Stimulated activated CD4-positive, alpha-beta T cell treated with anti-CD3 and anti-CD28 coated beads, Interleukin-1b, Interleukin-23, amount 100 ng/mL, for 4 hours (primary cell): ENCODE data around the gene ATG5.
"Not testable (repeated sequence)": the region's sequence is repeated elsewhere in the genome, so short reads cannot be mapped to it uniquely, and the experiment has no call there.

Source experiments
- DNase-seq, 2 donors: peaks; one replicate each; pipeline ENCODE4 v3.0.0-alpha.2; 2020; ENCODE audit warnings: low read depth in 2 of 2

ATG5 gene

GRCh38 chr6:106257195-106257594 is 68.4 kb downstream of the ATG5 start:
- no peak for DNase-seq

DNA sequence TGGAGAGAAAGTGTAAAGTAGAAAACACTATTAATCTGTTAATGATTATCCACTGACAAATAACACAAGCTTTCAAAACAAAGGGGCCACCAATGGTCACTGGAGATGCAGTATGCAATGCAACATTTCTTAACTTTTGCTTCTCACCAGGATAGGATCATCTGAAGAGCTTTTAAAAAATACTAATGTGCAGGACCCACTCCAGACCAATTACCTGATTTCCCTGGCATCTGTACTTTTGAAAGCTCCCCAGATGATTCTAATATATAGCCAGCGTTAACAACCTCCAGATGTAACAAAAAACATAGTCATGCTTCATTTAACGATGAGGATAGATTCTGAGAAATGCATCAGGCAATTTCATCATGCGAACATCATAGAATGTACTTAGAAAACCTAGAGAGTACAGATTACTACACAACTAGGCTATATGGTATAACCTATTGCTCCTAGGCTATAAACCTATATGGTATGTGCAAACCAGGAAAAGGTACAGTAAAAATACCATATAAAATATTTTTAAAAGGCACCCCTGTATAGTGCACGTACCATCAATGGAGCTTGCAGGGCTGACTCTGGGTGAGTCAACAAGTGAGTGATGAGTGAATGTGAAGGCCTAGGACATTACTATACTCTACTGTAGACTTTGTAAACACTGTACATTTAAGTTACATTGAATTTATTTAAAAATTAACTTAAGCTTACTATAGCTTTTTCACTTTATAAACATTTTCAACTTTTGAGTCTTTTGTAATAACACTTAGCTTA is 69.2 kb downstream of the ATG5 start:
- DNase-seq, result no peak

DNA sequence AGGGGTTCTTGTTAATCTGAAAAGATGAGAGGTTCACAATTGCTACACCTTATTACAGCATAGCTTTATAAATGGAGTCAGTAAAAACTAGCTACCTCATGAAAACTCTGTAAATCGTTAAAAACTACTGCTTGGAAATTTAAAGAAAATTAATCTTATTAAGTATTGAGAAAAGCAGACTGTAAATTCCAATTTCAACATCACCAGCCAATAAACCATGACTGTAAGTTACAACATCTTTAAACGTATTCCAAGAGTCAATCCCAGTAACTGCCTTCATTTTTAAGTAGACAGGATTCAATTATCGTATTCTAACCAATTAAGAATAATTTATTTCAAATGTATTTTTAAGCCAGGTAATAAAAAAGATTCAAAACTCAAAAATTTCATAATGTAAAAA is 70.3 kb downstream of the ATG5 start:
- no peak for DNase-seq

GRCh38 chr6:106254636-106255035 is 70.9 kb downstream of the ATG5 start:
- DNase-seq, result no peak

GRCh38 chr6:106253731-106254130 is 71.8 kb downstream of the ATG5 start:
- no peak for DNase-seq

GRCh38 chr6:106253172-106253571 is 72.4 kb downstream of the ATG5 start:
- DNase-seq, result no peak

DNA sequence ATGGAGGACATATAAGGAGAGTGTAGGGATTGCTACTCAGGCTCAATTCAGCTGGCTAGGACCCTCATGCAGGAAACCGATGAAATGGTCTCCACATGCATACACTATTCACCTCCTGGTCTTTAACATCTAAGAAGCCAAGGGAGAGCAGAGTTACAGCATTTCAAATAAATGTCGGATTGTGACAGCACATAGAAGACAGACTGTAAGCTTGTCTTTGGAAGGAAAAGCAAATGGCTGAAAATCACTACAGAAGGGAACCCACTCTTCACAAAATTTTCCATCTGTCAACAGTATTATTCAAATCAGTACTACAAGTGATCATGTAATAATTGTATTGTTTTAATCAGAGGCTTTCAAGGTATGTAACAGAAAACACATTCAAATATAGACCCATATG is 72.9 kb downstream of the ATG5 start:
- DNase-seq, result no peak

DNA sequence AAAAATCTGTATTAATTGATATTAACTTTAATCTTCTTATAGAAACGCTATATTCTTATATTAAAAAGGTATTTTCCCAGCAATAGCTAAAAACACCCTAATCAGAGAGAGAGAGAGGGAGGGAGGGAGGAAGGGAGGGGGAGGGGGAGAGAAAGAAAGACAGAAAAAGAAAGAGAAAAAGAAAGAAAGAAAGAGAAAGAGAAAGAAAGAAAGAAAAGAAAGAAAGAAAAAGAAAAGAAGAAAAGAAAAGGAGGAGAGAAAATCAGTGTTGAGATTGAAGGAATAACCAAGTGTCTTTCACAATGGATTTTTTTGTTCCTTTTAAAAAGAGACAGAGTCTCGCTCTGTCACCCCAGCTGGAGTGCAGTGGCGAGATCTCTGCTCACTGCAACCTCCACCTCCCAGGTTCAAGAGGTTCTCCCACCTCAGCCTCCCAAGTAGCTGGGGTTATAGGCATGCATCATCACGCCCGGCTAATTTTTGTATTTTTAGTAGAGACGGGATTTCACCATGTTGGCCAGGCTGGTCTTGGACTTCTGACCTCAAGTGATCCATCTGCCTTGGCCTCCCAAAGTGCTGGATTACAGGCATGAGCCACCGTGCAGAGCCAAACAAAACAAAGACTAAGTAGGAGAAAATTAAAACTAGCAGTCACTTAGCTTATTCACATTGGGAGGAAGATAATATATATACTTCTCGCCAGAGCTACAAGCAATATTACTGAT is 73.9 kb downstream of the ATG5 start:
- not testable (repeated sequence) for DNase-seq

- no peak for DNase-seq
Observed at GRCh38 chr6:106250953-106251352, 74.6 kb downstream of the ATG5 start.

GRCh38 chr6:106249658-106250057 is 75.9 kb downstream of the ATG5 start:
- no peak for DNase-seq

- no peak for DNase-seq
Observed at GRCh38 chr6:106247733-106248132, 77.8 kb downstream of the ATG5 start.

DNA sequence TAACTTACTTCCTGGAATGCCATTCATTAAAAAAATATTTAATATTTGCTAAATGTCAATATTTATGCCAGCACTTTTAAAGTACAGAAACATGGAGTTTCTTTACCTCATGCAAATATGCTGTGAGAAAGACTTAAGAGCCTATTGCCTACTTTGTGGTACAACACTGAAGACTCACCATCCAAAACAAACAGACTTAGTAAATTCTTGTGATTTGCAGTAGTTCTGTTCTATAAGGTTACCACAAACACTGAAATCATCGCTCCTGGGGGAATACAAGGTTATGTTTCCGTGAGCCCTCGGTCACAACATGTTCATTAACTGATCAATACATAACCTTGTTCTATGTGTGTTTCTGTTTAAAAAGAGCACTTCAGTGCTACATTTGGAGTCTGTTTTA is 78.3 kb downstream of the ATG5 start:
- no peak for DNase-seq

GRCh38 chr6:106244931-106245330 is 80.6 kb downstream of the ATG5 start:
- no peak for DNase-seq

GRCh38 chr6:106244521-106244920 is 81.0 kb downstream of the ATG5 start:
- DNase-seq, result no peak

DNA sequence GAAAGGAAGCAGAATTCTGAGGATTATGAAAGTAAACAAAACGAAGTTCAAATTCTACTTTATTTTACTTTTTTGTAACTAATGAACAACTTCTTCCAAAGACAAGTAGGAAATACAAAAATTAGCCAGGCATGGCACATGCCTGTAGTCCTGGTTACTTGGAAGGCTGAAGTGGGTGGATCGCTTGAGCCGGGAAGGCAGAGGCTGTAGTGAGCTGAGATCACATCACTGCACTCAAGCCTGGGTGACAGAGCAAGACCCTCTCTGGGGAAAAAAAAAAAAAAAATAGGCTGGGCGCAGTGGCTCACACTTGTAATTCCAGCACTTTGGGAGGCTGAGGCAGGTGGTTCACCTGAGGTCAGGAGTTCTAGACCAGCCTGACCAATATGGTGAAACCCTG is 82.3 kb downstream of the ATG5 start:
- no peak for DNase-seq

DNA sequence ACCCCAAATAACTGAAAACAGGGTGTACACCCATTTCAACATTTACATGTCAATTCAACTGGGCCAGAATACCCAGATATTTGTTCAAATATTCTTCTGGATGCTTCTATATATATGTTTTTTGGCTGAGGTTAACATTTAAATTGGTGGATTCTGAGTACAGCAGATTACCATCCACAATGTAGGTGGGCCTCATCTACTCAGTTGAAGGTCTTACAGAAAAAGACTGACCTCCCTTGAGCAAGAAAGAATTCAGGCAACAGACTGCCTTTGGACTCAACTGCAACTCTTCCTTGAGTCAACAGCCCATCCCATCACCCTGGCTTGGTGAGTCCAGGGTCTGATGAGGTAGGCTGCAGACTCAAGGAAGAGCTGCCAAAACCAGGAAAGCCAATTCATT is 84.1 kb downstream of the ATG5 start:
- DNase-seq, result no peak

GRCh38 chr6:106237286-106237685 is 88.3 kb downstream of the ATG5 start:
- no peak for DNase-seq

- not testable (repeated sequence) for DNase-seq
Observed at GRCh38 chr6:106229876-106230445, 95.6 kb downstream of the ATG5 start.

DNA sequence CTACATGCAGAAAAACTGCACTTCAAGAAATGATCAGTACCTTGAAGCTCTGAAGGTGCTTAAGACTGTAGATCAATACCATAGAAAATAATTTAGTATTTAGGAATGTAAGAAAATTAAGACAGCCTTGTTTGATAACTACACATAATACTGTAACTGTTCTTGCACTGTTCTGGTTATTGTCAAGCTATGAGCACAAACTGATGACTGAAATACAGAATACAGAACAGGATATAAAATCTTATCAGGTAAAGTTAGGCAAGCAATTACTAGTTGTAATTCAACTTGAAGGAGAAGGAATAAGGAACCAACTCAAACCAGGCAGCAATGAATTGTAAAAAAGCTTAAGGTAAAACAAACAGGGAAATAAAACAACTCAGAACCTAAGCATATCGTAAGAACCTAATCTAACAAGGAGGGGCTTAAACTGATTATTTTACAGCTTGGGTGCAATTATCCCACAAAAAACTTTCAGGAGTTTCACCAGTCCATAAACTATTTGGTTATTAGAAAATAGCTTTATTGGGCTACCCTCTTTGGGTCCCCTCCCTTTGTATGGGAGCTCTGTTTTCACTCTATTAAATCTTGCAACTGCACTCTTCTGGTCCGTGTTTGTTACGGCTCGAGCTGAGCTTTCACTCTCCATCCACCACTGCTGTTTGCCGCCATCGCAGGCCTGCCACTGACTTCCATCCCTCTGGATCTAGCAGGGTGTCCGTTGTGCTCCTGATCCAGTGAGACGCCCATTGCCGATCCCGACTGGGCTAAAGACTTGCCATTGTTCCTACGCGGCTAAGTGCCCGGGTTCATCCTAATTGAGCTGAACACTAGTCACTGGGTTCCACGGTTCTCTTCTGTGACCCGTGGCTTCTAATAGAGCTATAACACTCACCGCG is 97.7 kb downstream of the ATG5 start:
- no peak for DNase-seq

GRCh38 chr6:106226676-106227075 is 98.9 kb downstream of the ATG5 start:
- DNase-seq, result no peak

DNA sequence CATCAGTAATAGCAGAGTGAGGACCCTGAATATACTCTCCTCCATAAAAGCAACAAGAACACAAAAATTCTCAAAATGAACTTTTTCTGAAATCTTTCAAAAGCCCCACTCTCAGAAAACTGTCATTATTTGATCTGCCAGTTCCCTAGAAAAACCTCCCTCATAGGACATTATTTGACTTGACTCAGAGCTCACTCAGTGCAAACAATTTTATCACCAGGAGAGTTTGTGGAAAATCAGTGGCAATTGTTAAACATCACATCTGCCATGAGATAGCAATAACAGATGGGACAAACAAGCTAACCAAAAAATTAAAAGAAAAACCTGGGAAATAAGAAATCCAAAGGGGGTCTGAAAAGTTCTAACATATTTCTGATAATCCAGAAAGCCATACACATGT is 100.0 kb downstream of the ATG5 start:
- DNase-seq, result no peak

- DNase-seq, result peak; percentile 42 to 73
Observed at GRCh38 chr6:106223300-106223930, 102.1 kb downstream of the ATG5 start.
